GM19438 (cell line): ENCODE results near the gene MBD5.

ENCODE experiments used
- ATAC-seq: cut with Tn5 transposase; IDR thresholded peaks from one replicate; pipeline ENCODE4 v1.9.1; 2021; ENCODE audit warnings: low read depth; ENCODE audit not compliant: unreplicated experiment

Gene MBD5

DNA sequence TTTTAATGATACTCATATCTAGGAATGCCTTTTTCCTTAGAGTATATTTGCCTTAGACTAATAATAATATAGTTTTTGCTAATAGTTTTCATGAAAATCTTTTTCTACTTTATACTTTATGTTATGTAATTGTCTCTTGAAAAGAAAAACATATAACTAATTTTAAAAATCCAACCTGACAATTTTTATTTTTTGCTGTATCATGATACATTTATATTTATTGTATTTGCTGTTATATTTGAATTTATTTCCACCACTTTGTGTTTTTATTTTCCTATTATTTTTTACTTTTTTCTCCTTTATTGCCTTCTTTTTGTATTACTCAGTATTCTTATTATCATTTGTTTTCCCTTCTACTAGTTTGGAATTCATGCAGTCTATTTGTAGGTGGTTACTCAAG, 85.4 kb downstream of the MBD5 start:
- ATAC-seq, result no peak

DNA sequence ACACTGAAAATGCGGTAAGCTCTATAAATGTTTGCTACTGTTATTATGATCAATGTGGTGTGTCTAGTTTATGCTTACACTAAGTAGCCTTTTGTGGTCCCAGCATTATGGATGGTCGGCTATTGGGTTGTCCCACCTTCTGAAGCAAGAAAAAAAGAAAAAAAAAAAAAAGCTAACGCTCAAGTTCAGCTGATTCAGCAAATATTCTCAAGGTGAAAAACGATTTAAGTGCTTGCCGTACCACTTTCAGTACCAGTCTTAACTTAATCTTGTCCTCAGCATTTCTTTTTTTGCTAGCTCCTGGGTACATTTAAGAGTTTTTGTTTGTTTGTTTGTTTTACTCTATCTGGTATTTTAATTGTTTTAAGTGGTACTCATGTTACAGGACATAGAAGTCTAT, 87.5 kb downstream of the MBD5 start:
- no peak for ATAC-seq

DNA sequence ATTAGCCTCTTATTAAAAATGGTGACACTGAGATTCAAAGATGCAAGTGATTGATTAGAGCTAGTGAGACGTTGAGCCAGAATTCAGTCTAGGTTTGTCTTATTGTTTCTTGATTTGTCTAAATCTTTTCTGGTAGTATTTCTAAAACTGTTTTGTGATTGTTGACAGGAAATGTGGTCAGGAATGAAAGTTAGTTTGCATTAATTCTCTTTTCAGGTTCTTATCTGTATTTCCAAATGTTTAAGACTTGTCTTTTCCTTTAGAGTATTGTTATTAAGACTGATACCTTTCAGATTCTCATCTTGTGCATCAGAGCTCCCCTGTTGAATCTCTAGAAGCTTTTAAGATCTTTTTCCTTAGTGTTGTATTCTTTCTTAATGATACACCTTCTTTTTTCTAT, 89.3 kb downstream of the MBD5 start:
- no peak for ATAC-seq

DNA sequence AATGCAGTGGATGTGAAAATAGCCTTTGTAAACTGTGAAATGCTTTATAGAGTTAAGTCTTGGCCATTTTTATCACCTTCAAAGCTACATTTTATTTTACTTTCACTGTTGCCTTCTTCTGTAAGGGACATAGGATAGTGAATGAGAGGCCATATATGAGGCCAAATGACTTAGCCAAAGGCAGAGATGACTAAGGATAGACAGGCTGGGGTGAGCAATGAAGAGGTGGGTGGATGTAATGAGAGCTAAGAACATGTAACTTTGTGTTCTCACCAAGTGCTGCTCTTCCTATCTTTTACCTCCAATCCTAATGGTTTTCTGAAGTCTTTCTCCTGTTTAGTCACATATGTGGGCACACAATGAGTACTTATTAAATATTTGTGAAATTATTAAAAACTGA, 101.9 kb downstream of the MBD5 start:
- no peak for ATAC-seq

DNA sequence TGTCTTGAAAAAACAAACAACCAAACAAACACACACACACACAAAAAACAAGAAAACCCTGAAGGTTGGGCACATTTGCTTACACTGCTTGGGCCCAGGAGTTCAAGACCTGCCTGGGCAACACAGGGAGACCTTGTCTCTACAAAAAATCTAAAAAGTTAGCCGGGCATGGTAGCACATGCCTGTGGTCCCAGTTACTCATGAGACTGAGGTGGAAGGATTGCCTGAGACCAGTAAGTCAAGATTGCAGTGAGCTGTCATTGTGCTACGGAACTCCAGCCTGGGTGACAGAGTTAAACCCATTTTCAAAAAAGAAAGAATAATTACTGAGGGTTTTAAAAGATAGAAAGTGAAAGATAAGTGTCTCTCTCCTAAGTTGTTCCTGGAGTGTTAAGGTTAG, 103.4 kb downstream of the MBD5 start:
- ATAC-seq, result no peak

DNA sequence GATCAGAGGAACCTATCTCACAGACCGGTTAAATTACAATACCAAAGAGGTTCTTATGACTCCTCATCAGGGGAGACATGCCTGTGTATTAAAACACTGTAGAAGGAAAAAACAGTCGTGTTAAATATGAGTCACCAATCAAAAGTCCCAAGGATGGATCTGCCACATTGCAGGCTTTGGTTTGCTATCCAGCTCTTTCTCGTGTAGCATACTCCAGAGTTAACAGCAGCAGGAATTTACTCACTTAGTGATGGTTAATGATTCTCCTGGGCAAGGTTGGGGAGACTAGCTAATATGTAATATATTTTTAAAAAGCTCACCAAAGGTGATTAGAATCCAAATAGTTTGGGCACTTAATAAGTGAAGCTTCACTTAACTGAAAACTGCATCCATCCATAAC, 109.7 kb downstream of the MBD5 start:
- ATAC-seq, result no peak

DNA sequence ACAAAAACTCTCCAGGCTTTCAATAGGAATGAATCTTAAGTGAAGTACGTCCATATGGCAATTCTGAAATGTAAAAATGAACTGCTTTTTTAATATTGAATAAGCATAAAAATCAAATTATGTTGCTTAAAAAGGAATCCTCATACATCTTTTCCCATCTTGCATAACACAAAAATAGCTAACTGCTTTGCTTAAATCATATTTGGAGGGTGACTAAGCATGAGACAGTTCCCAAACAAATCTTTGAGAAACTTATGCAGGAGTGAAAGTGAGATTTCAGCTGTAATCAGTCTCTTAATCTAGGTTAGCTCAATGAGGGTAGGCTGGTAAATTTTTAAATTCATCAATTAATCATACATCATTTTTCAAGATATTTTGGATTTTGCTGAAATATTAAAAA, 111.5 kb downstream of the MBD5 start:
- ATAC-seq, result no peak

DNA sequence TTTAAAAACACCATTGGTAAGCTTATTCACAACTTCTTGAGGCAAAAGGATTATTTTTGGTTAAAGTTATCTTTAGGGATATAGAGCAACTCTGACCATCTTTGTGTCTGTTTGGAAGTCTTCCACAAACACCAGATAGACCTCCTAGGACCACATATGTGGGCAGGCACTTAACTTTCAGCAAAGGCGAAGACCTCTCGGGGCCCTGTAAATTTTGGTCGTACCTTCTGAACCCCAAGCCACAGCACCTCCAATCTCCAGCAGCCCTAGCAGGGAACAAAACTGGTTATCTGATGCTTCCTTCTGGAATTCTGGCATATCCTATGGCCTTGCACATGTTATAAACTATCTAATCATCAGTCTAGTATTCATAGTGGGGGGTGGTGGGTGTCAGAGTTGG, 114.8 kb downstream of the MBD5 start:
- ATAC-seq, result no peak

DNA sequence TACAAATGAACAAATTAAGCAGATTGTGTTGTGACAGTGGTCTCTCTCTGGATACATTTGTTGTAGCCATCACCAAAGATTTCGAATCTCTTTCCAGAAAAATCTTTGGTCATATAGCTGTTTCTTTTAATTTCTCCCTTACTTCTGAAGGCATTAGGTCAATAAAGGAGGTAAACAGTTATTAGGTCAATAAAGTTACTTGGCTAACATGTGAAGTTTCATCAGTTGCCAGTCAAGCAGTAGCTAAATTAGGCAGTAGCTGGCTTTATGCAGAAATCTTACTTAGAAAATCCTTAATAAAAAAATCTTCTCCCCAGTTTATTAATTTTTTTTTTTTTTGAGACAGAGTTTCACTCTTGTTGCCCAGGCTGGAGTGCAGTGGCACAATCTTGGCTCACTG, 115.5 kb downstream of the MBD5 start:
- no peak for ATAC-seq

DNA sequence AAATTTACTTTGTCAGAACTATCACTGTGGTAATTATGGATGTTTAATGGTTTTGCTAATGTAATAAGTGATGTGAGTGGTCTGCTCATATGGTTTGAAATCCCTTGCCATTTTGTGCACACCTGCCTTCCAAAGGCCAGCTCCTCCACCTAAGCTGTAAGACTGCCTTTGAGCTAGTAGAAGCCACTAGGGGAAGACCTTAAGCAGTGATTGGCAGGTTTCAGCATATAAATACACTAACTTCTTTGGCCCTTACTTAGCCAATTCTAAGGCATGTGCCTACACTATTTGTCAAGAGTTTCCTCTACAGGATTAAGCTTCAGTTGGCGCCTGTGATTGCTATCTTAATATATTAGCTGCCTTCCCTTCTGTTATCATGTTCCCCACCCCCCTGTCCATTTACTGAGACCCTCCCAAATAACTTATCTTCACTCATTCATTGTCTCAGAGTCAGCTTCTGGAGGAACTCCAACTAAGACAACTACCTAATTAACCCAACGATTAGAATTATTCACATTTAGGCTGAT, 141.1 kb downstream of the MBD5 start:
- ATAC-seq, result no peak

DNA sequence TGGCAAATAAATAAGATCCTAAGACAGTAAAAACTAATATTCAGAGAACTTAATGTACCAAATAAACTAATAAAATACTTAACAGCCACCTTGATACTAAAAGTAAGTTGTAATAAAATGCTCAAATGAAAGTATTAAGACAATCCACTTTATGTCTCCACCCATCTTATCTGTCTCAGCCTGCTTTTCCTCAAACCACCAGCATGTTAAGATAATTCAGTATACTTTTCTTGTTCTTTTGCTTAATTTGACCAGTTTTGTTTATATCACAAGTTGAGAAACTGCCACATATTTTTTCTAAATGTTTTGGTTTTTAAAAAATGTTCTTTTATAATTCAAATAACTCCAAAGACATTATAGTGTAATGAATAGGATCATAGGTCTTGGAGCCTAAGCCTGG, 142.0 kb downstream of the MBD5 start:
- ATAC-seq, result no peak

DNA sequence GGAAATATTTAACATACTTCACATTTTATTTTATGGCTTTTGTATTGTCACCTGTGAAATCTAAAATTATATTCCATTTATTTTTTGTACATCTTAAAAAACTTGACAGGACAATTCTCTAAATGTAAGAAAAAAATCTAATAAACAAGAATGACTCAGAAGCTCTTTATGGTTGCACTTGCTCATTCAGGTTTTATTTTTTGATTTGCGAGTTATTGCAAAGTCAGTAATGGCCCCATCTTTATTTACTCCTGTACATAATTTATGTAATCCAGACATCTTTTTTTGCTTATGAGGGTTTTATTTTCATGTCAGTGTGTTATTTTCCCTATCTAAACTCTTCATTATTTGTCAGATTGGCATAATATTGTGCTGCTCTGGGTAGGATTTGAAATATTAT, 145.1 kb downstream of the MBD5 start:
- no peak for ATAC-seq

DNA sequence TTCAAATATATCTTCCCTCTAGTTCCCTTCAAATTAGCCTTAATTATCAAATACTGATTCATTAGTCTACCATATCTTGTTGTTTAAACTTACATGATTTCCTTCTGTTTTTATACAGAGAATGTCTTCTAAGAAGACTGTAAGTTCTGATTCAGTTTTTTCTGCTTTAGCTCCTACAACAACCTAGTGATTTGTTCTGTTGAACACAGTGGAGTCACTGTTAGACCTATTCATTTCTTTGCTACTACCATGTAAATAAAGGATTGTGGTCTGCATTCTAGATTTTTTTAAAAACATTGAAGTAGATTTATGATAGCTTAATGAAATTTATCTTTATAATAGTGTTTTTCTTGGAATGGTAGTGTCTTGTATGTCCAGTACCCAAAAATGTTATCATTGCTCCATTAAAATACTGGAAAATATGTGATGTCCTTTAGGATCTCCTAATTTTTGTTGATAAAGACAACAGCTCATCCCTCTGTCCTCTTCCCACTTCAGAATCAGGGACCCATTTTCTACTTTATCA, 146.4 kb downstream of the MBD5 start:
- ATAC-seq, result no peak

DNA sequence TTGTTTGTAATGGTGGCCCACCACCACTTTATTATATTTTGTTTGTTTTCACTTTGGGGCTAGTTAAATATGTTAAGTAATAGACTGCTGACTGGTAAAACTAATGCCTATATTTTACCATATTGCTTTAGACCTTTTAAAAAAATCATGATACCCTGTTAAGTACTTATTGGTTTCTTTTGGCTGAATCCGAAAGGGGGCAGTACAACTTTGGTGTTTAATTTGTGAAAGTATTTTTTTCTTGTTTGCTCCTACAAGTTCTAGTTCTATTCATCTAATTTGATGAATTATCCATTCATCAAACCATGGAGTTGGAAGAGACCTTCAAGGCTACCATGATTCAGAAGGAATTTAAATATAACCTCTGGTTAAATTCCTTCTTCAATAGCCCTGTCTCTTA, 147.0 kb downstream of the MBD5 start:
- ATAC-seq, result no peak

DNA sequence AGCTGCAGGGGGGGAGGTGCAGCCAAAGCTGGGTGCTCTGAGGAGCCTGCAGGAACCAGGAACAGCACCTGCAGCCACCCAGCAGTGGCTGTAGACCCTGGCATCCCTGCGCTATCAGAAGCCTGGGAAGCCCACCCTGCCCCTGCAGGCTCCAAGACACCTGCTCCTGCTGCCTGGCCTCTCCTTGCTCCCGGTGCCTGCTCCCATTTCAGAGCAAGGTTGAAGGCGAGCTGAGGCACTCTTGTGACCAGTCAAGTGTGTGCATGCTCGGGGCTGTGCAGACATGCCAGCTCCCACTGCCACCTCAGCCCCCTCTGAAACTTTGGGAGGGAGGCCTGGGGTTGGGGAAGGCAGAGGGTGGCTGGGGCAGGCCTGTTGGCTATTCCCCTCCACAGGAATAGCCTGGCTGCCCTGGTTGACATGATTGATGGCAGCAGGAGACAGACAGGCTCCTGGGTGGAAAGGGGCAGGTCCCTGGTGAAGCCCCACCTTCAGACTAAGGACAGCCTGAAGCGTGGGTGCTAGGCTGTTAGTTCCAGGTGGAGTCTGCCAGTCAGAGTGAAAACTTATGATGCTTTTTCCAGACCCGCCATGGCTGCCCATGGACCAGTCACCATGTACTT, 151.4 kb downstream of the MBD5 start:
- no peak for ATAC-seq

DNA sequence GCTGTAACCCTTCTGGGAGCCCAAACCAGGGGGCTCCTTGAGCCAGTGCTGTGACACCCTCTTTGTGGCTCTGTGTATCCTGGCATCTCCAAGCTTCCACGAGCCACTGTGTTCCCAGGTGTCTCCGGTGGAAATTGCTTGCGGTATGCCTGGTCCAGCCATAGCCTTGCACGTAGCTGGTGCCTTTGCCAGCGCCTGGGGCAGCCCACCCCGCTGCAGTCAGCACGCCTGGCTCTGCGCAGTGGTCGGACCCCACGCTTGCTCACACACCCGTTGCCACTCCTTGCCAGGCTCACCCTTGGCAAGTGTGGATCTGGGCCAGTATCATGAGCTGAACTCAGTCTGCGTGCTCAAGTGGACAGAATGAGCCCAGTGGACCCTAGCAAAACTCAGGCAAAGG, 152.3 kb downstream of the MBD5 start:
- ATAC-seq, result no peak

DNA sequence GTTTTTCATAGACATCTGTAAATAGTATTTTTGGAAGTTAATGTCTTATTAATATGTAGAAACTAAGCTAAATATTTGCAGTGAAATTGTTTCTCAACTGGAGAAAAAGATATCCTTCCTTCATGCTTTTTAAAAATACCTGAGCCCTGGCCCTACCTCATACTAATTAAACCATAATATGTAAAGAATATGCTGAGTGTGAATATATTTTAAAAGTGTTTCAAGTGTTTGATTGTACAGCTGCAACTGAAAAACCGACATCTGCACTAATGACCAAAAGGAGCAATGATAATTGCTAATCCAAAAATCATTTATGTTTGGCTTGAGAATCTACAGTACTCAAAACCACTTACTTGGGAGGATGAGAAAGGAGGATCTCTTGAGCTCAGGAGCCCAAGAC, 156.7 kb downstream of the MBD5 start:
- no peak for ATAC-seq

DNA sequence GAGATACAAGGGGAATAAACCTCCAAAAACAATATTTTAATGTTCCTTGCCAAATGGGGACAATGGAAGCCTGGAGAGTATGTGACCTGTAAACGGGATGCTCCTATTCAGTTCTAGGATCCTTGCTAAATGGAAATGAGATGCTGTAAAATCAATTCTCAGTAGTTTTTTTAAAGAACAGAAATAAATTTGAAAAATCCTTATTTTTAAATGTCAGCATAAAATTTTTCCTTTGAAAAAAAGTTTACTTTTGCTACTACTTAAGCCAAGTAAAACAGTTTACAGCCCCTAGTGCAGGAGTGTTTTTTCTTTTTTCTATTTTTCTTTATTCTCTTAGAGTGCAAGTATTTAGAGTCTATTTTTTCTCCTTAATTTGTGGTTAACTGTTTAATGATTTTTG, 158.8 kb downstream of the MBD5 start:
- no peak for ATAC-seq

DNA sequence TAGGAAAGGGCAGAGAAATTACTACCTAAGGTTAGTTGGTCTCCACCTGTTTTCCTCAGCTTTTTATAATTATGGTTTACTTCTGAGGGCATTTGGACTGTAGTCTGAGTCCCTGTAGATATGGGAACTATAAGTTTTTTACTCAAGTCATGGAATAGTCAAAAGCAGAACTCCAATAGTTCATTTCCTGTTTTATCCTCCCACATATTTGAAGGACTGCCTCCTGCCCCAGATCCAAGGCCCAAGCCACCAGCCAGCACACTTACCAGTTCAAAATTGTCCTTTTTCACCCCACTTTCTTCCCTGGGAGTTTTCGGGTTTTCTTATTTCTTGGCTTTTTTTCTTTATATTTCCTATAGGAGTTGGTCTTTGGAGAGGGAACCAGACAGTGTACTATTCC, 164.1 kb downstream of the MBD5 start:
- no peak for ATAC-seq

DNA sequence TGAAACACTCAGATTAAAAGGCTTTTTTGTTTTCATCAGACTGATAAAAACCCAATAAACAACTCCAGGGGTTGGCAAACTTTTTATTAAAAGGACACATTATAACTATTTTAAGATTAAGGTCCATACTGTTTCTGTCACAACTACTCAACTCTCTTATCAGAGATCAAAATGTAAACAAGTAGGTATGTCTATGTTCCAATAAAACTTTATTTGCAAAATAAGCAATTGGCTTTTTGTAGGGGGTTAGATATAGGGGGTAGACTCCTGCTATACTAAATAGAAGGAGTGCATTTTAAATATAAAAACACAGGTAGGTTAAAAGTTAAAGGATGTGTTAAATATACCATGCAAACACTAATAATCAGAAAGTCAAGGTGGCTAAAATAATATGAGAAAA, 174.0 kb downstream of the MBD5 start:
- no peak for ATAC-seq

DNA sequence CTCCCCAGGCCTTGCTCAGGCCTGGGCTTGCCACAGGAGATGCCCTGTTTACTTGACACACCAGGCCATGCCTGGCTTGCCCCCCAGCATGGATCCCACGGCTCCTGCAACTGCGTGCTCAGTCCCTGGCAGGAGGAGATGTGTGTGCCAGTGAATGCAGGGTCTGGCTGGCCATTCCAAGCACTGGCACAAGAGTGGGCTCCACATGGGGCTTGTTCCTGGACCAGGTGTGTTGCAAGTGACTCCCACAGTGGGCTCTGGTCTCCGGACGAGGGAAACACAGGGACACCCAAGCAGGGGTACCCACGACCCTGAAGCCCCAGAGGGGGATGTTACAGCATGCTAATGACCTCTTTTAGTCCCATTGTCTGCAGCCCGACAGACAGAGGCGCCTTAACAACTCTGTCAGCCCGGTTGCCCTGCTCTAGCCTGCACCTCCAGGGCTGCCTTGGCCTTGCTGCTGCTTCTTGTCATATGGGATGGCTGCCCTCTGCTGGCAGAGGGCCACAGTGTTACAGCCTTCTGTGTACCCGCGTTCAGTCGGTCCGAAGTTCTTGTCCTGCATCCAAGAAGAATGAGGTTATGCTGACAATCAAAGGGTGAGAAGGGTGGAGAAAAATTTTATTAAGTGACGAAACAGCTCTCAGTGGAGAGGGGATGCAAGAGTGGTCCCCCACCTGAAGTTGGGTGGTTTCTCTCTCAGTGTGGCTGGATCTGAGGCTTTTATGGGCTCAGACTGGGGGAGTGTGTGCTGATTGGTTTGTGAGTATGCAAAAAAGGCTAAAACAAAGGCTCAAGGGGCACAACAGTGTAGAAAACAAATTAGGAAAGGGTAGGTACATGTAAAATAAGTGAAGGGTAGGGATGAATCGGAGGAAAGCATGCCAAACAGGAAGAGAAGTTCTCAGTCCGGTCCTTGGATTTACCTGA, 180.4 kb downstream of the MBD5 start:
- ATAC-seq, result no peak

DNA sequence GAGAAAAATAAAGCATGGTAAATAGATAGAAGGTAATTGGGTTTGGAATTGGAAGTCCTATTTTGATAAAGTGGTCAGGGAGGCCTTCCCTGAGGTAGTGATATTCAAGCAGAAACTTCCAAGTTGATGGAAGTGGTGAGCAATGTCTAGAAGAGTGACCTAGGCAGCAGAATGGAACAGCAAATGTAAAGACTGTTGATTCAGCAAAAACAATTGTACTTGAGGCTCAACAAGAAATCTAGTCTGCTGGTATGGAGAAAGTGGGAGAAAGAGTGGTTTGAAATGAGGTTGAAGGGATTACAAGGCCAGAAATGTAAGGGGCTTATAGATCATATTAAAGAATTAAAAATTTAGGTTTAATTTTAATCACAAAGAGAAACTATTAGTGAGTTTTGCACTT, 181.3 kb downstream of the MBD5 start:
- ATAC-seq, result no peak
